NCI-H82 (cell line): Measurements from ENCODE around the gene UBXN10.

ENCODE experiments used
- DNase-seq: peaks from one replicate; lab custom pipeline; 2025; lab: John Stamatoyannopoulos, UW

UBXN10 gene

DNA sequence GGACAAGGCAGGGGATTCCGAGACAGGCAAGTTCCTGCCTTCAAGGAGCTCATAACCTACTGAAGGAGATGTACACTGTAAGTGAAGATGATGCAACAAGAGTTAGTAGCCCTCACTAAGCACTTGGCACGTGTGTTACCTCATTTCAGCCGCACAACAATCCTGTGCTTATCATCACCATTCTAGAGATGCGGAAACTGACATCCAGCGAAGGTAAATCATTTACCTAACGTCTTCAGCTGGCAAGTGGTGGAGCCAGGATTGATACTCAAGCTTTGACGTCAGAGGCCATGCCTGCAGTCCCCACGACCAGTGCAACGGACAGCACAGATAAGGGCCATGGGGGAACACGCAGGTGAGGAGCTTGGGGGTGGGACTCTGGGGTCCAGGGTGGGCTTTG, 2.9 kb upstream of the UBXN10 start:
- no peak for DNase-seq

DNA sequence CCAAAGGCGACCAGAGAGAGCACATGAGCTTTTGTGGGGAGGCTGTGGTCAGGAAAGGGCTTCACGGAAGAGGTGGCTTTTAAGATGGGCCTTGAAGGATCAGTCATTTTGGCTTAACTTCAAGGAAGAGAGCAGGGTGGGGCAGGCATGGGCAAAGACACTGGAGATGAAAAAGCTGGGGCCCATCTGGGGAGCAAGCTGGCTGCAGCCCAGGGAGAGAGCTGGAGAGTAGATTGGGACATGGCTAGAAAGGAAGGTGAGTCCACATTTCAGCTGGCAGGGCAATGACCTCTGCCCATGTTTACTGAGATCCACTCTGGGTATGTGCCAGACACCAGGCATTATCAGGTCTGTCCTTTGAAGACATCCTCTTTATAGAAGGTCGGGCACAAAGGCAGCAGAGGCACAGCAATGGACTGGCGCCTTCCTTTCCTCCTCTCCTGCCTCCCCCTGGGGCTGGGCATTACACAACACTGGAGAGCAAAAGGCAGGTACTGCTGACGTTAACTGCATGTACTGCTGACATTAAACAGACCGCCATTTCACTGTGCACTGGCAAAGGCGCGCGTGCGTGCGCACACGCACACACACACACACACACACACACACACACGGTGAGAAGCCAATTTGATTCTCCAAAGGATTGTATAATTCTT, 2.2 kb upstream of the UBXN10 start:
- DNase-seq: no peak

DNA sequence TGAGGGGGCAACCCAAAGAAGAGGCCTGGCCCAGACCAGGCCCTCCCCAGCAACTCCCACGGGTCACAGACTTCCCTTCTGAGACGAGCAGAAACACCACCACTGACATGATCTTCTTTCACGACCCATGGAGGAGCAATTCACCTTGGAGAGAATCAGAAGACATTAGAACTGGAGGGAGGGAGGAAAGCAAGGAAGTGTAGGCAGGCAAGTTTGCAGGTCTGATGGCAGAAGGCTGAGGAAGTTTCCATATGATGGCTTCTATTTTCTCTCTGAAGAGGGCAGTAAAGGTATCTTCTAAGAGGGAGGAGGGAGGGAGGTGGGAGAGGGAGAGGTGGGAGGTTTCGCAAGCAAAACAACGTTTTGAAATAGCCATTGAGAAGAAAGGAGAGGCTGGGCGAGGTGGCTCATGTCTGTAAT, 1.4 kb upstream of the UBXN10 start:
- DNase-seq: no peak

DNA sequence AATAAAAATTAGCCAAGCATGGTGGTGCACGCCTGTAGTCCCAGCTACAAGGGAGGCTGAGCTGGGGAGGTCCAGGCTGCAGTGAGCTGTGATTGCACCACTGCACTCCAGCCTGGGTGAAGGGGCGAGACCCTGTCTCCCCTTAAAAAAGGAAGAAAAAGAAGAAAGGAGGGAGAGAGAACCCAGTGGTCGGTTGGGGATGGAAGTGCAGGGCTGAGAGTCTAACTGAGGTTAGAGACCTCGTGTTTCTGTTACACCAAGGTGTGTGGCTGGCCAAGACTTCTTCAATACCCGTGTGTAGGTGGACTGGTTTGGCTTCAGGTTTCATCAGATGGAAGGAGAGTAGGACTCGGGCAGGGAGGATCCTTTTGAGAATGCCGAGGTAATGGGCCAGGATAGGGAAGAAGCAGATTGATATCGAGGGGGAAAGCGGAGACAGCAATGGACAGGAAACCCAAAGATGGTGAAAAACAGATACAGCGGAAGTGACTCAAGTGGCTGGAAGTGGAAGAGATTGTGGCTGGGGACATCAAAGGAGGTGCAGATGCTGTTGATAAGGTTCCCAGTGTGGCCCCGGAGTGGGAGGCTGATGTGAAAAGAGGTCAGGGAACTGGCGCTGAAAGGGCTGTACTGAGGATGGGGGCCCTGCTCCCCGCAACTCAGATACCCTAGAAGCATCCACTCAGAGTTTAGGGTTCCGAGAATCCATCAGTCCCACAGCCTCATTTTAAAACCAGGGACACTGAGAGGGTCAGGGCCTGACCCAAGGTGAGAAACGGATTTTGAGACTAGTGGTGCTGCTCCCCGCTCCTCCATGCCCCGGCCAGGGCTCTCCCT, 681 bp upstream of the UBXN10 start:
- DNase-seq: no peak

DNA sequence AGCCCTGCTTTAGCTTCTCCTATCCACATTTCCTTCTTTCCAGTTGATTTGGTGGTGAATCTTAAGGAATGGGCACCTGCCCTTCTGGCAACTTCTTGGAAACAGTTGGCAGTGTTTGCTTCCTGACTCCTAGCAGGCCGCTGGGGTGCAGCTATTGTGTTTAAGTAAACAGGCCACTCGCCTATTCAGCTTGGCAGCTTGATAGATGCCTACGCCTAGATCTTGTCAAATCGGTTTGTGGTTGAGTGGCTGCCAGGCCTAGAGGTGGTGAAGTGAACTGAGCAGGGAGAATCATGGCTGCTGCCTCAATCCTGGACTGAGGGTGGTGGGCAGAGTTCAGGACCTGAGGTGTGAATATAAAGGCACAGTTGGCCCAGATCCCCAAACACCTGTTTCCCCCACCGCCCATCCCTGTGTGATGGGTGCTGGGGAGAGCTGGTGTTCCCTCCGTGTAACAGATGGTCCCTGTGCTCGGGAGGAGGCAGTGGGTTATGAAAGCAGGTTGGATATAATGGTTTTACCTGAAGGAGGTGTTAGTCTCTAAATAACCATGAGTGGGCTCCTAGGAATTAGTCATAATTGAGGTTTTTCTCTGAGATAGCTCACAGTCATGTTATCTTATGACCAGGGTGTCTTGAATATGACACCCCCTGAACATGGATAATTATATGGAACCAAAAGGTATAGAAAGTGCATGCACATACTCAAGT, 1.4 kb downstream of the UBXN10 start:
- peak; percentile 74 for DNase-seq

DNA sequence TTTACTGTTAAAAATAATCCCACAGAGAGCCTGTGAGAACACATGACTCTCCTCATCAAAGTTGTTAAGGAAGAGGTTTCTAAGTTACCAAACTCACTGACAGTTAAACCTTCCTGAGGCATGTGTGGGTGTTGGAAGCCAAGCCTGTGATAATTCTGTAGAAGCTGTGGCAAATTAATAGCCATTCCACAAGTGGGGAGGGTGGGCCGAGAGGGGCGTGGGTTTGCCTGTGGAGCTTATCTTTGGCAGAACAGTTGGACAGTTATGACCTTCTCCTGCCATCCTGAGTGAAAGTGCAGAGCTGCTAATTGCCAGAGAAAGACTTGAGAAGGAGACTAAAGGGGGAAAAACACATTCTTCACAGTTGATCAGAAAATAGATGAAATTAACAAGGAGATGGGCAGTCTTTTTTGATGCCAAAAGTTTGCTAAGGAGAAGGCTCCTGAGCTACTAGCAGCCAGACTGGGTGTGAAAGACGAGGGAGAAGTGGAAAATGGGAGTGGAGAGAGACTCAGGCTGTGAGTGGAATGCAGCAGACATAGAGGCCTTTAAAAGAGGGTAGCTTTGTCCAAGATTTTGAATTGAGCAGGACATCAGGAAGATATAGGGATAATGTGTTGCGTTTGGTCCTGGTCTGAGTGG, 2.0 kb downstream of the UBXN10 start:
- no peak for DNase-seq

DNA sequence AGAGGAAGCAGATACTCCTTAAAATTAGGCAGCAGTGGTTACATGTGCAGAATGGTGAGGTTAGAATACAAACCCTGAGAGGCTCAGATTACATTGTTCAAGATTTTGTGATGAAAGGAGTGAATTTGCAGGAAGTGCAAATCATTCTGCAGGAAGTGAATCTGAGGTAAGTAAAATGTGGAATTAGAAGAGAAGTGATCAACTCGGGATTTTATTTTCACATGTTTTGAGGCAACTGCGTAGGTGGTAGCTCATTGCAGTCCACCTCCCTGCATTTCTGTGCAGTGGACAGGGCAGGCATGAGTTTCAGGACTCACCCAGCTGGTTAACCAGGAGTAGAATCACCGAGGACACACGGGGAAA, 2.5 kb downstream of the UBXN10 start:
- DNase-seq: no peak

DNA sequence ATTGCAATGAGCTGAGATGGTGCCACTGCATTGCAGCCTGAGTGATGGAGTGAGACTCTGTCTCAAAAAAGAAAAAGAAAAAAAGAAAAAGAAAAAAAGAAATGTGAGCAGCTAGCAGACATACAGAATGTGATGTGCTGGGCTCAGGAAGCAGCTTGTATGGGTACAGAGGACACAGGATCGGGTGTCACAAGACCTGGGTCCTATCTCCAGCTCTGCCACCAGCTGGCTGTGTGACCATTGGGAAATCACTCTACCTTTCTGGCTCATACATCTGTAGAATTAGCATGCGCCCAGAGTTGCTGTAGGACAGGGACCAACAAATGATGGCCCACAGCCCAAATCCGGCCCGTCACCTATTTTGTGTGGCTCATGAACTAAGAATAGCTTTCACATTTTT, 3.8 kb downstream of the UBXN10 start:
- DNase-seq: no peak

DNA sequence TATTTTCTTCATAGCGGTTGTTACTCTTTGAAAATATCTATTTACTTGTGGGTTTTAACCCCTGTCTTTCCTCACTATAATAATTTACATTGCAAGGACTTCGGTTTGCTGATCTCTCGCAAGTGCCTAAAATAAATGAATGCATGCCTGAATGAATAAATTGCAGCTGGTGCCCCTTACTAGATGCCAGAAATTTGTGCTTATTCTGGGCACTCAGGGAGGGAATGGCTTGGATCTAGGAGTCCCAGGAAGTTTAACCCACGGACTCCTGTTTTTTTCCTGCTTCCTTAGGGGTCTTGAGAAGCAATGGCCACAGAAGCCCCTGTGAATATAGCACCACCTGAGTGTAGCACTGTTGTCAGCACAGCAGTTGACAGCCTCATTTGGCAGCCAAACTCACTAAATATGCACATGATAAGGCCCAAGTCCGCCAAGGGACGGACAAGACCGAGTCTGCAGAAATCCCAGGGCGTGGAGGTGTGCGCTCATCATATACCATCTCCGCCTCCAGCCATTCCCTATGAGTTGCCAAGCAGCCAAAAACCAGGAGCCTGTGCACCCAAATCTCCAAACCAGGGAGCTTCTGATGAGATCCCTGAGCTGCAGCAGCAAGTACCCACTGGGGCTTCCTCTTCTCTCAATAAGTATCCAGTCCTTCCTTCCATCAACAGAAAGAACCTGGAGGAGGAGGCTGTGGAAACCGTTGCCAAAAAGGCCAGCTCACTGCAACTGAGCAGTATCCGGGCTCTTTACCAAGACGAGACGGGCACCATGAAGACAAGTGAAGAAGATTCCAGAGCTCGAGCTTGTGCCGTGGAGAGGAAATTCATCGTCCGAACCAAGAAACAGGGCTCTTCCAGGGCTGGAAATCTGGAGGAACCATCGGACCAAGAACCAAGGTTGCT, 4.6 kb downstream of the UBXN10 start:
- no peak for DNase-seq

DNA sequence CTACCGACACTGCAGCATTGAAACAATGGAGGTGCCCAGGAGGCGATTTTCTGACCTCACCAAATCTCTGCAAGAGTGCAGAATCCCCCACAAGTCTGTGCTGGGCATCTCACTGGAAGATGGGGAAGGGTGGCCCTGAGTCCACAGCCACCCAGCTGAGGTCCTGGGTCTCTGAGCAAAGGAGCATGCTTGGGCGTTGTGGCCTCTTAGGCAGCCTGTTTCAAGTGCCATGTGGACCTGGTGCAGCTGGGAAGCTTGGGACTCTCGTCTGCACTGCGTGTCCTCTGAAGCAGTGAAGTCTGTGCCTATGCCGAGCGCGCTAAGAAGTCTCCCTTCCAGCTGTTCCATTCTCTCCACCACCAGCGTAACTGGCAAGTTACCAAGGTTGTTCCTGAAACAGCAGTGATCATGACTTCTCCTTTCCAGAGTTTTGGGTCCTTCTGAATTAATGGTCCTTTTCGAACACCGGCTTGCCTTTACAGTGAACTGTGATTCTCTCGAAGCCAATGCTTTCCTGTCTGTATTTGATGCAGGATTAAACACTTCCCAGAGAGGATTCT, 5.5 kb downstream of the UBXN10 start:
- no peak for DNase-seq

DNA sequence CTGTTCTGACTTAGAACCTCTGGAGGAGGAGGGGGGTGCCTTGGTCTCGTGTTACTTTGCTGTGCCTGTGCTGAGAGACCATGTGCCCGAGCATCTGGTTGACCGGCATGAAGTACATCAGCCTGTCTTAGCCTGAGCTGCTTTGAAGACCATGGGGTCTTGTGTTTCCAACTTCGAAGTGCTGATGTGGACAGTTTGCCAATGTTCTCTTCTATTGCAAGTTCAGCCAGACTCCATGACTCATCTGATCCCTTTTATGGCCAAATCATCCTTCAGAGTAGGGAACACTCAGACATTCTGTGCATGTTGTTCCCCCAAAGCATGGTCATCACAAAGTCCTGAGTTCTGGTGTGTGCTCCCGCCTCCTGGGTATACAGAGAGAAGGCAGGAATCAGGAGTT, 6.5 kb downstream of the UBXN10 start:
- no peak for DNase-seq

DNA sequence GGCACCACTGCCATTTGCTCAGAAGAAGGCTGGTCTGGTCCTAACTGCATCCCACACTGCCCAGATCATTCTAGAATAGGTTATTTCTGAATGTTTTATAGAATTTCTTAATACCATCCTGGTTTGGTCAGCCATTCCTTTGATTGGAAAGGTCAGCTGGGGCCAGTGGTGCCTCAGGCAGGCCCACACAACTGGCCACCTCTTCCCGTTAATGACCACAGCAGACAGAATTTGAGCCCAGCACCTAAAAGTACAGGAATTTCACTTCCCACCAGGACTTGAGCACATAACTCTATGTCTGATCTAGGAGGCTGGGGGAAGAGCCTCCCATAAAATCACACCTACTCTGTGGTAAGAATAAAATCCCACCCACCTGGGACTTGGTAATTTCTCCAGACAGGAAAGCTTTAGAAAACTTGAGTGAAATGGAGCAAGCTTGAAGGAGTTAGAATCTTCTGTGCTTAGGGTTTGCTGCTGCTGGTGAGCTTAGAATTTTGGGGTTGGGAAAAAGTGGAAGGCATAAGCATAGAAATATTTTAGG, 7.0 kb downstream of the UBXN10 start:
- DNase-seq: no peak

DNA sequence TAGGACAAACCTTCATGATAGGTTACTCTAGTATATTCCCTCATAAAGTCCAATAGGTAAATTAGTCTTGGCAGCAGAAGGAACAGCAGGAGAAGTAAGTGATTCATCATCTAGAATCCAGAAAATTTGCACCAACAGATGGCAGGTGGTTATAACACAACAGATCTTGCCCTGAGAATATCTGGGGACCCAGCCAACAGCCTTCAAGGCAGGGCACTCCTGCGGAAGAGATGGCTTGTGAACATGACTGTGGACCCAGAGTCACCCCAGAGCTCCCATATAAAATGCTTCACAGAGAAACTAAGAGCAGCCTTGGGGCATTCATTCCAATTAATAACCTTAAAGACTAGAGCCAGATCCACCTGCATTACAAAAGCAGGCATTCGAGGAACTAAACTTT, 8.3 kb downstream of the UBXN10 start:
- no peak for DNase-seq

DNA sequence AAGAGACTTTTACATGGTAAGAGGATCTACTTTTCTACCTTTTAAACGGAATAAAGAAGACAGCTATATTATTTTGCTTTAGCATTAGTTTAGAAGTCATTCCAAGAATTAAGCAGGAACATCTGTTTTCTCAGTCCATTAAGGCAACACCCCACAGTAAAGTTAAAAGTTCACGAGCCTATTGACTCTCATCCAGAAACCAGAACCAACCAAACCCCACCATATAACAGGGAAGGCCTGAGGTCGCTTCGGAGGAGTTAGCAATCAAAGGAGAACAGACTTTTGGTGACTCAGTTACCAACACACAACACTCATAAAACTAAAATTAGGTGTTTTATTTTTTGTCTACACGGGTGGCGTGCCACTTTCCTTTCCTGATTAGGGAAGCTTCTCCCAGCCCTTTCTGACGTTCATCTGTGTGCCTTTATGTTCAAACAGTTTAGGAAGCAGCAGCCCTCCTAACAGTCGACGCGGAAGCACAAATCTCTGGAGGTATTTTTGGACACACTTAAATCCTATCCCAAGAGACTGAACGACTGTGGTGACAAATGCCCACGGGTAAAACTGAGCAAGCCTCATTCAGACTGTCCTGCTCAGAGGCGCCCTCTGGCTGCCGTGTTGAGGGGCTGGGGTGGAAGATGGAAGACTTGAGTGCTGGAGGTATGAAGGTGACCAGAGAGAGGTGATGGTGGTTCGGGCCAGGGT, 9.0 kb downstream of the UBXN10 start:
- DNase-seq: peak; percentile 85

DNA sequence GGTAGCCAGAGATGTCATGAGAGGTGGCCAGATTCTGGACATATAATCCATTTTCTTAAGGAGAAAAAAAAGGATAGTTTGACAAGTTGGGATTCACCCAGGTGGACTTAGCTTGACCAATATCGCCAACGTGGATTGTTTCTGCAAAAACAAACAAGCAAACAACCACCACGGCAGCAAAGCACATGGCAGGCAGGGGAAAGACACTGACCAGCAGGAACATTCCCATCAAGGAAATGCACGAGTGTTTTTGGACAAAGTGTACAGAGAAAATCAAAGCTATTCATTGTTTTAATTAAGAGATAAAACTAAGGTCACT, 9.5 kb downstream of the UBXN10 start:
- no peak for DNase-seq

DNA sequence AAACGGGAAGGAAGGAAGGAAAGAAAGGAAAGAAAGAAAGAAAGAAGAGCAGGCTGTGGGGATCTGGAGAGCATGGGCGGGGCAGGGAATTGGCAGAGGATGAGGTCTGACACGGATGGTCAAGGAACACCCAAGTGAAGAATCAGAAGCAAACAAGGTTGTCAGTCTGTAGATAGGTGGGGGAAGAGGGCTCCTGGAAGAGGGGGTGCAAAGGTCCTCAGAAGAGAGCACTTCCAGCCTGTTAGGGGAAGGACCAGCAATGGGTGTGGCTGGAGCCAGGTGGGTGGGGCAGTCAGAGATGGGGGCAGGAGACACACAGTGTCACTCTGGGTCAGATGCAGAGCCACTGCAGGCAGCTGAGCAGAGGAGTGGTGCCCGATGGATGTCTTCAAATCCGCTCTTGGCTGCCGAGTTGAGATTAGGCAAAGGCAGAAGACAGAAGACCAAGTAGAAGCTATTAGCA, 11.5 kb downstream of the UBXN10 start:
- peak; percentile 35 for DNase-seq

DNA sequence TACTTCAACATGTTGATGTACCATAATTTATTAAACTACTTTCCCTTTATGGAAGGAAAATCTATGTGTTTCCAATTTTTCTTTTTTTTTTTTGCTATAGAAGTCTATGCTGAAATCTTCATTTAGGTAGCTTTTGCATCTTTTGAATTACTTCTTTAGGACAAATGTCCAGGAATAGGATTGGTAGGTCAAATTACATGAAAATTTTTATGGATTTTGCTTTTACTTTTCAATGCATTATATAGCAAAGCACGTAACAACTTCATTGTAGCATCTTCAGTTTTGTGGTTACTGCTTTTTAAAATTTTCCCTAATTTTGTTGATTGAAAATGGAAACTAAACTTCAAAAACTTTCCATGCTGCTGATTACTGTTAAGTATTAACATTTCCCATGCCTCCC, 12.4 kb downstream of the UBXN10 start:
- no peak for DNase-seq

DNA sequence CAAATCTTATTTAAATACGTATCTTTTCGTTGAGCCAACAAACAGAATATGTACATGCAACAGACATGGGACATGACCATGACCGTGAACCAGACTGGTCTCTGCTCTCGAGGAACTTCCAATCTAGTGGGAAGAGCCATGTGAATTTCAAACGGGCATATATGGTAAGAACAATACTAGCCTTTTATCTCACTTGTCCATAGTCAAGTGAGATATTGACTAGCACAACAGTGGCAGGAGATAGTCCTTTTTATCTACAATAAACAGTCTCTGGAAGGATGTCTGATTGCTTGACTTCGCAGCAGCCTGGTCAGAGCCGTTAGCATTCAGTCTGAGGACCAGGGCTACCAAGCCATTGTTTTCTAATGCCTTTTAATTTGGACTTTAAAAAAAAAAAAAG, 13.0 kb downstream of the UBXN10 start:
- no peak for DNase-seq

DNA sequence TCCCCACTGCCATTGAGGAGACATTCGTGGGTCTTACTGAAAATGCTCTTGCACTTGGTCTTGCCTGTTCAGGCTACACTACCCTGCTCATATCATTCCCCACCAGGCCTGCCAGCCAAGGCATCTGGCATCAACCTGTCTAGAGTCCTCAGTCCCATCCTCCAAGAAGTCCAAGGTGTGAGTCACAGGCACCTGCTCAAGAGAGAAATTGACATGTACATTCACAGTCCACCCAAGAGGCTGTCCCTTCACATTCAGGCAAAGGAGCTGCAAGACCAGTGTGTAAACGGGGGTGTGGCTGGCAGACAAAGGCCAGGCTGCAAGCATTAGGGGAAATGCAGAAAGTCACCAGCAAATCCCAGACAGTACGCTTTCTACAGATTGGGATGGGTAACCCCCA, 13.5 kb downstream of the UBXN10 start:
- no peak for DNase-seq

DNA sequence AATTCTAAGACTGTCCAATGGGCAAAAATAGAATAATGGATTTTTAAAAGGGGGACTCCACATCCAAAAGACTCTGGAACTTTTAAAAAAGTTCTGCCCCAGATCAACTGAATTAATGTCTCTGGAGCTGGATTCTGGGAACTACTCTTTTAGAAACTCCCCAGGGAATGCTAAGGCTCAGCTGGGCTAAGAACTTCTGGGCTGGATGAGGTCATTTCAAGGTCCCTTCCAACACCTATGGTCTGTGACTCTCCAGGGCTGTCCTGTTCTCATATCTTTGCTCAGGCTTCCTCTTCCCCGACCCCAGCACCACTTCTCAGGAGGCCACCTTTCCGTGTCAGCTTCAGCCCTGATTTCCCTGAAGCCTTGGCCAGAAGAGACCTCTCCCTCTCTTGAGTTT, 13.9 kb downstream of the UBXN10 start:
- DNase-seq: no peak
